Measurements from ENCODE around the gene PIK3C2B.

PIK3C2B gene

GRCh38 chr1:204447736-204448135, 46.9 kb downstream of the PIK3C2B start:
- Histone ChIP-seq H3K27ac (no peak overlapping the region), H3K9ac (ENCODE audit: insufficient read length) (no peak overlapping the region), H3K36me3 (ENCODE audit: insufficient read depth, low read length) (peaks cover 11% of the 10 kb centered on the region; the same call in 1 of the 2 replicates), H3K4me3 (no peak overlapping the region), H3K9me3 (ENCODE audit: low read depth, low read length) (no peaks in the 10 kb centered on the region)
- TF ChIP-seq FOXP2 (optimal IDR thresholded peaks at IDR 0.05; ENCODE audit: control extremely low read depth, extremely low read length, insufficient read depth) (no peak), POLR2AphosphoS5 (IDR thresholded peaks at IDR 0.05; ENCODE audit: borderline replicate concordance, low read depth, low read length) (no peak), EZH2 (IDR thresholded peaks at IDR 0.05) (no peak)
- no peak for DNase-seq (ENCODE audit: low read depth, low spot score)

- H3K9ac ChIP-seq (ENCODE audit: insufficient read length): no peak overlapping the region
- H3K36me3 ChIP-seq (ENCODE audit: insufficient read depth, low read length): peaks cover 11% of the 10 kb centered on the region; the same call in 1 of the 2 replicates
- H3K27ac ChIP-seq: no peak overlapping the region
Observed at GRCh38 chr1:204447190-204447589, 47.4 kb downstream of the PIK3C2B start.

GRCh38 chr1:204446413-204447111, 48.0 kb downstream of the PIK3C2B start:
- H3K36me3 ChIP-seq (ENCODE audit: insufficient read depth, low read length): peaks cover 11% of the 10 kb centered on the region; the same call in 1 of the 2 replicates
- H3K9ac ChIP-seq (ENCODE audit: insufficient read length): no peak overlapping the region
- H3K9me3 ChIP-seq (ENCODE audit: low read depth, low read length): no peaks in the 10 kb centered on the region
- H3K27ac ChIP-seq: no peak overlapping the region
- no peak for DNase-seq (ENCODE audit: low read depth, low spot score)
- H3K4me3 ChIP-seq: no peak overlapping the region
- TF ChIP-seq FOXP2 (optimal IDR thresholded peaks at IDR 0.05; ENCODE audit: control extremely low read depth, extremely low read length, insufficient read depth): no peak
- TF ChIP-seq POLR2AphosphoS5 (IDR thresholded peaks at IDR 0.05; ENCODE audit: borderline replicate concordance, low read depth, low read length): no peak
- TF ChIP-seq EZH2 (IDR thresholded peaks at IDR 0.05): no peak

More at GRCh38 chr1:204447190-204447589, 47.4 kb downstream of the PIK3C2B start:
- H3K4me3 ChIP-seq: no peak overlapping the region
- no peak for DNase-seq (ENCODE audit: low read depth, low spot score)
- H3K9me3 ChIP-seq (ENCODE audit: low read depth, low read length): no peaks in the 10 kb centered on the region
- TF ChIP-seq POLR2AphosphoS5 (IDR thresholded peaks at IDR 0.05; ENCODE audit: borderline replicate concordance, low read depth, low read length) (no peak), FOXP2 (optimal IDR thresholded peaks at IDR 0.05; ENCODE audit: control extremely low read depth, extremely low read length, insufficient read depth) (no peak), EZH2 (IDR thresholded peaks at IDR 0.05) (no peak)

DNA sequence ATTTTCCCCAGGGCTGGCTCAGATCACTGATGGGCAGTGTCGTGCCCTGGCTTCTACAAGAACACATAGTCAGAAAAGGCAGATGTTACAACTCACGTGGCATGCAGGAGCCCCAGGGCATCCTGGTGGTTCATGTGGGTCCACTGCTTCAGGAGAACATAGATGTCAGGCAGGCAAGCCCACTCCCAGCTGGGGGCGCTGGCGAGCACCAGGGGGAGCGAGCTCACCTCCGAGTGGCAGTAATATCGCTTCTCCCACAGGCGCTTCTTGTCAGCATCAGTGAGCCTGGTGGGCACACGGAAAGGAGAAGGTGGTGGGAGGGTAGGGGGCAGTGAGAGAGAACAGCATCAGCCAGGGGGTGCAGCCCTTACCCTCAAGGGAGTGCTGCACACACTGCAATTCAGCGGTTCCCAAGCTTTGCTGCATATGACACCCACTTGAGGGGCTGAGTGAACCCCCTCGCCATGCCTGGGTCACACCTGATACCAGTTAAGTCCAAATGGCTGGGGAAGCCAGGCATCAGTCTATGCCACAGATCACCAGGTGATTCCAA, 48.7 kb downstream of the PIK3C2B start:
- no peaks in the 10 kb centered on the region for H3K9me3 ChIP-seq (ENCODE audit: low read depth, low read length)
- no peak overlapping the region for H3K4me3 ChIP-seq
- H3K36me3 ChIP-seq (ENCODE audit: insufficient read depth, low read length): peaks cover 15% of the 10 kb centered on the region; the same call in 1 of the 2 replicates
- H3K27ac ChIP-seq: no peak overlapping the region
- DNase-seq (ENCODE audit: low read depth, low spot score): no peak
- H3K9ac ChIP-seq (ENCODE audit: insufficient read length): no peak overlapping the region
- TF ChIP-seq POLR2AphosphoS5 (IDR thresholded peaks at IDR 0.05; ENCODE audit: borderline replicate concordance, low read depth, low read length): no peak
- TF ChIP-seq EZH2 (IDR thresholded peaks at IDR 0.05): no peak
- TF ChIP-seq FOXP2 (optimal IDR thresholded peaks at IDR 0.05; ENCODE audit: control extremely low read depth, extremely low read length, insufficient read depth): no peak
